Stomach (tissue), 9 donors: ENCODE results near the gene CPLX3. TPM values are rescaled to one million over a fixed set of nuclear protein-coding genes. Genes with fewer than 3 reads are reported as not detected.
A peak's percentile ranks its signal among the peaks of the same experiment; 100 is the strongest.

Source experiments
- DNase-seq, 2 donors: peaks; one replicate each; pipeline versions ENCODE4 v3.0.0 to v3.0.0-alpha.2; 2013 to 2019
- H3K27ac ChIP-seq, 5 donors: fragments of 200-600 bp in 4 of 5; sonication (generic) in 4 of 5; one replicate each; pipeline ENCODE4 v1.5.1; 2013 to 2019; ENCODE audit warnings: mild to moderate bottlenecking in 1 of 5, moderate library complexity in 1 of 5
- H3K27me3 ChIP-seq, 3 donors: fragments of 200-600 bp; sonication (generic); one replicate each; pipeline ENCODE4 v1.5.1; 2017 to 2019; ENCODE audit warnings: mixed run types in 1 of 3
- H3K36me3 ChIP-seq, 4 donors: fragments of 200-600 bp; sonication (generic); 1 replicate in 3 of 4; 2 replicates in 1 of 4; pipeline ENCODE4 v1.5.1; 2016 to 2019
- H3K4me1 ChIP-seq, 4 donors: fragments of 200-600 bp; sonication (generic); one replicate each; pipeline ENCODE4 v1.5.1; 2016 to 2019
- H3K4me3 ChIP-seq, 4 donors: fragments of 200-600 bp; sonication (generic) in 3 of 4; one replicate each; pipeline ENCODE4 v1.5.1; 2016 to 2019; ENCODE audit warnings: mild to moderate bottlenecking in 1 of 4
- H3K9me3 ChIP-seq, 4 donors: fragments of 200-600 bp; sonication (generic); one replicate each; pipeline ENCODE4 v1.5.1; 2016 to 2019
- CTCF ChIP-seq, 7 experiments: fragments of 450-650 bp in 4 of 7; fragments of 200-600 bp in 3 of 7; sonication (generic) in 3 of 7; IDR thresholded peaks; one replicate each; pipeline ENCODE4 v1.5.1; 2016 to 2019; ENCODE audit warnings: antibody characterized with exemption in 7 of 7, control low read depth in 2 of 7, mild to moderate bottlenecking in 1 of 7
- EP300 ChIP-seq: sonication (generic); formaldehyde crosslinking; IDR thresholded peaks from one replicate; pipeline ENCODE4 v1.6.1; 2017; ENCODE audit warnings: antibody characterized with exemption
- POLR2A ChIP-seq, 4 donors: fragments of 450-650 bp; IDR thresholded peaks; one replicate each; pipeline ENCODE4 v1.6.1; 2016; ENCODE audit warnings: antibody characterized with exemption in 4 of 4, control low read depth in 2 of 4, mild to moderate bottlenecking in 1 of 4, moderate library complexity in 1 of 4
- POLR2AphosphoS5 ChIP-seq, 3 donors: sonication (generic); formaldehyde crosslinking; IDR thresholded peaks; one replicate each; pipeline ENCODE4 v1.6.1; 2016; ENCODE audit warnings: antibody characterized with exemption in 3 of 3
- WGBS, 5 donors: extraction: QIAGEN DNeasy Blood & Tissue Kit in 3 of 5; methylation state at CpG; one replicate each; pipeline versions ENCODE4 v1.1.5 to v1.1.7; 2013 to 2018; 5-methylcytosine and 5-hydroxymethylcytosine counted together
- intact Hi-C: fragments of 100-400 bp; cut with DNase I; formaldehyde crosslinking; loops from one replicate; pipeline ENCODE4 v1.15.1; 2023; ENCODE audit warnings: low total_unique reads
- polyA plus RNA-seq, 3 donors: library from polyadenylated mRNA; stranded (reverse); fragments of 200-250 nt; gene quantifications; one replicate each; pipeline ENCODE4 v1.2.3, GENCODE V29; 2013
- total RNA-seq, 5 donors: library from RNA; depleted of rRNA; stranded (reverse); fragments of >200 nt; gene quantifications; one replicate each; pipeline versions ENCODE4 v1.1.0 to v1.2.3, GENCODE V29; 2014 to 2016
- donor health status: healthy with polysubstance abuse.
- donor health status: Bipolar disorder and iron deficiency.
- donor health status: healthy.

The CPLX3 gene
- total and polyA plus RNA-seq, 8 donors, result 0.61 to 57.8 (median 19.4) TPM; not detected in 4

- 69 to 77% (median 72%) methylated on average over 11 to 12 of the region's 12 CpGs for WGBS, 5 donors
- Histone ChIP-seq H3K27ac (peak overlapping the region in 2 of 5 donors; percentile 19 to 36), H3K36me3 (peaks cover 0 to 19% (median 6%) of the 10 kb centered on the region in 4 donors), H3K4me1 (peaks cover 59 to 95% (median 72%) of the 10 kb centered on the region in 4 donors), H3K27me3 (no peaks in the 10 kb centered on the region), H3K4me3 (no peak overlapping the region), H3K9me3 (no peaks in the 10 kb centered on the region)
- peak in 1 of 7 experiments; percentile 26 for TF ChIP-seq CTCF (IDR thresholded peaks at IDR 0.05)
- TF ChIP-seq POLR2A (IDR thresholded peaks at IDR 0.05), result no peak
- DNase-seq, result no peak
- intact Hi-C loops, result no loop called here
Observed at GRCh38 chr15:74793135-74794028, 33.0 kb upstream of the CPLX3 start.

- TF ChIP-seq CTCF (IDR thresholded peaks at IDR 0.05), result no peak
- no peak for TF ChIP-seq POLR2AphosphoS5 (IDR thresholded peaks at IDR 0.05)
- TF ChIP-seq EP300, result no peak
- no peak for TF ChIP-seq POLR2A (IDR thresholded peaks at IDR 0.05)
- H3K4me1 ChIP-seq, result peaks cover 50 to 95% (median 72%) of the 10 kb centered on the region in 4 donors
- DNase-seq, result no peak
Observed at GRCh38 chr15:74794248-74794969, 32.0 kb upstream of the CPLX3 start.

GRCh38 chr15:74794970-74795349, 31.5 kb upstream of the CPLX3 start:
- H3K4me3 ChIP-seq, result no peak overlapping the region
- intact Hi-C loops, result no loop called here
- TF ChIP-seq POLR2AphosphoS5 (IDR thresholded peaks at IDR 0.05) (no peak), POLR2A (IDR thresholded peaks at IDR 0.05) (no peak)
- peaks cover 50 to 95% (median 72%) of the 10 kb centered on the region in 4 donors for H3K4me1 ChIP-seq
- no peaks in the 10 kb centered on the region for H3K9me3 ChIP-seq
- DNase-seq, result no peak
- H3K27ac ChIP-seq, result no peak overlapping the region
- 90 to 96% (median 93%) methylated on average over 9 of the region's 9 CpGs for WGBS, 5 donors
- no peaks in the 10 kb centered on the region for H3K27me3 ChIP-seq
- peaks cover 5 to 35% (median 22%) of the 10 kb centered on the region in 4 donors for H3K36me3 ChIP-seq

More at GRCh38 chr15:74794248-74794969, 32.0 kb upstream of the CPLX3 start:
- H3K27me3 ChIP-seq, result no peaks in the 10 kb centered on the region
- H3K9me3 ChIP-seq, result no peaks in the 10 kb centered on the region
- H3K27ac ChIP-seq, result peak overlapping the region in 1 of 5 donors; percentile 9
- H3K36me3 ChIP-seq, result peaks cover under 1 to 30% (median 16%) of the 10 kb centered on the region in 4 donors
- intact Hi-C loops, result no loop called here
- no peak overlapping the region for H3K4me3 ChIP-seq
- 82 to 94% (median 84%) methylated on average over 5 to 7 of the region's 9 CpGs for WGBS, 5 donors

- Histone ChIP-seq H3K36me3 (peaks cover 12 to 46% (median 31%) of the 10 kb centered on the region in 4 donors), H3K4me1 (peaks cover 41 to 92% (median 70%) of the 10 kb centered on the region in 4 donors), H3K9me3 (no peaks in the 10 kb centered on the region), H3K4me3 (no peak overlapping the region), H3K27ac (no peak overlapping the region), H3K27me3 (no peaks in the 10 kb centered on the region)
- DNase-seq, result no peak
- TF ChIP-seq EP300 (no peak), CTCF (IDR thresholded peaks at IDR 0.05) (no peak), POLR2AphosphoS5 (IDR thresholded peaks at IDR 0.05) (no peak), POLR2A (IDR thresholded peaks at IDR 0.05) (no peak)
- 86 to 91% (median 87%) methylated on average over 14 of the region's 14 CpGs for WGBS, 5 donors
- intact Hi-C loops, result no loop called here
Observed at GRCh38 chr15:74795966-74796625, 30.3 kb upstream of the CPLX3 start.
